Measurements from ENCODE around the gene AMZ2. TPM values are rescaled to one million over a fixed set of nuclear protein-coding genes. Genes with fewer than 3 reads are reported as not detected.

AMZ2 gene
- total and polyA plus RNA-seq, 2 of the 8 experiments (the other 6 are each of a cell fraction or from before 2014, with no cell fraction given): 49.5 to 71.0 TPM

DNA sequence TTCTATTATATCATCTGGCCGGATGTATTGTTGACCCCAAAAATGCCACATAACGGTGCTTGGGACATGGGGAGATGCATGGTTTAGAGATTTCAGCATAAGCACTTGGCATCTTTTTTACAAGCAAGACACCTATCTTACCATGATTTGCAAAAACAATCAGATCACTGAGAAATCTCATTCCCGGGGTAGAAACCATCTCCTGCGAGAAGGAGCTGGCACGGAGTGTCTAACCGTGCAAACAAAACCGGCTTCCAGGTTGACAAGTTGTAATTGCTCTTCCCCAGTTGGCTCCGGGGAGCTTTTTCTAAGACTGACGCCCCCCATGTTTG is 42.1 kb downstream of the AMZ2 start (continued):
- TF ChIP-seq MAFK (IDR thresholded peaks at IDR 0.05; ENCODE audit: low read depth, low read length) (no peak), CBX5 (IDR thresholded peaks at IDR 0.05; ENCODE audit: low read depth, low read length) (no peak), YY1 (IDR thresholded peaks at IDR 0.05; ENCODE audit: low read depth, low read length) (no peak), ASH2L (IDR thresholded peaks at IDR 0.05; ENCODE audit: low read length) (no peak)
- TF ChIP-seq, protein P1, sequence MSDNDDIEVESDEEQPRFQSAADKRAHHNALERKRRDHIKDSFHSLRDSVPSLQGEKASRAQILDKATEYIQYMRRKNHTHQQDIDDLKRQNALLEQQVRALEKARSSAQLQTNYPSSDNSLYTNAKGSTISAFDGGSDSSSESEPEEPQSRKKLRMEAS (IDR thresholded peaks at IDR 0.05): no peak

All from H1 (cell line).